ENCODE results near the gene TTC7B.

TTC7B gene

DNA sequence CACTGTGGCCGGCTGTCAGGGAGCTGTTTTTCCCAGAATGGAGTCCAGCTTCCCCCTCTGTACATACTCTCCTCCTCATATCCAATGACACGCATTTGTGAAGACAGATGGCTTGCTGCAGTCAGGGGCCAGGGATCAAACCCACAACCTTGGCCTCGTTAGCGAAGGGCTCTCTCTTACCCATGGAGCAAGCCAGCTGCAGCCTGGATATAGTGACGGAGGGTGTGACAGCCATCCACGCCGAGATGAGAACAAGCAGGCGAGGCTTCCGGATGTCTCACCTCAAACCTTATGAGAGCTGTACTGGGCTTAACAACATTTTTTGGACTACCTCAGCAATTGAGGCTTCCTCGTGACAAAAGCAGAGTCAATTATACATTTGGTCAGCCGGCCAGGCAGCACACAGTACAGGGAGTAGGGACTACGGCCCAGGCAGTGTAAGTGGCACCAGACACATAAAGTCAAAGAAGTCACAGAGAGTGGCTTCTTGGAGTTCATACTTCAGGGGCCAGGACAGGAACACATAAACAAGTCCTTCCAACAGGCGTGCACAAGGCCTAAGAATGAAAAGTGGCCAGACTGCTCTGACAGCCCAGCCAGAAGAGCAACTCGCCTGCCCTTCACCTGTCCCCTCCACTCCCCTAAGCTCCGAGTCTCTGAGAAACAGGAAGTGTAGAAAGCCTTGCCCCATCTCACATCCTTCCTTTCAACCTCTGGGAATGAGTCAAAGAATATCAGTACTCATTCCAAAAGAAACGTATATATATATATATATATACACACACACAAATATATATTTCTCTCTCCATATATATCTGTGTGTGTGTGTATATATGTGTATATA is 115.1 kb downstream of the TTC7B start:
- Mint-ChIP-seq H3K27me3 (no peaks in the 10 kb centered on the region), H3K9me3 (no peaks in the 10 kb centered on the region), H3K4me3 (no peak overlapping the region), H3K36me3 (no peaks in the 10 kb centered on the region), H3K27ac (no peak overlapping the region), H3K4me1 (peaks cover 7% of the 10 kb centered on the region)

- Mint-ChIP-seq H3K27ac (no peak overlapping the region), H3K36me3 (no peaks in the 10 kb centered on the region), H3K4me1 (peaks cover 7% of the 10 kb centered on the region), H3K4me3 (no peak overlapping the region), H3K27me3 (no peaks in the 10 kb centered on the region), H3K9me3 (no peaks in the 10 kb centered on the region)
Observed at GRCh38 chr14:90699016-90699415, 117.2 kb downstream of the TTC7B start.

DNA sequence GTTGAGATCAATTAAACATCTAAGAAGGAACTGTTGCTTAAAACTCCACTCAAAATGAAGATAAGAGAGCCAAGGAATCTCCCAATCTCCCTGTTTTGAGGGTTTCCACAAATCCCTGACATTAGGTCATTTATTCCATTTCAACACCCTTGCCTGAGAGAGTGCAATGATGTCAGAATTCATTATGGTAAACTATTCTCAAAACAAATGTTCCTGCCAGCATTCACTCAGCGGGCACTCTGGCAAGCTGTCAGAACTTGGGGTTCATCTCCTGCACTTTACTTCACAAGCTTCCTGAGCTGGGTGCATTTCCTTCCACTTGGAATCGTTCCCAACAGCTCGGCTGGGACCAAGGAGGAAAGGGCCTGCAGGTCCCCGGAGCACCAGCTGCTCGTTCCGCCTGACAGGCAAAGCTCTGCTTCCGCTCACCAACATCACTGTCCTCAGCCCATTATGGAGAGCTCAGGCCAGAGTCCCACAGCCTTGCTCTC is 117.8 kb downstream of the TTC7B start:
- H3K9me3 Mint-ChIP-seq, result no peaks in the 10 kb centered on the region
- no peaks in the 10 kb centered on the region for H3K27me3 Mint-ChIP-seq
- H3K4me3 Mint-ChIP-seq, result no peak overlapping the region
- H3K4me1 Mint-ChIP-seq, result peaks cover 7% of the 10 kb centered on the region
- H3K36me3 Mint-ChIP-seq, result no peaks in the 10 kb centered on the region
- H3K27ac Mint-ChIP-seq, result no peak overlapping the region

- no peak overlapping the region for H3K4me3 Mint-ChIP-seq
- H3K27ac Mint-ChIP-seq, result no peak overlapping the region
- H3K36me3 Mint-ChIP-seq, result no peaks in the 10 kb centered on the region
- H3K4me1 Mint-ChIP-seq, result peaks cover 7% of the 10 kb centered on the region
- H3K9me3 Mint-ChIP-seq, result no peaks in the 10 kb centered on the region
- no peaks in the 10 kb centered on the region for H3K27me3 Mint-ChIP-seq
Observed at GRCh38 chr14:90697577-90698206, 118.5 kb downstream of the TTC7B start.

GRCh38 chr14:90697132-90697531 is 119.1 kb downstream of the TTC7B start:
- H3K27me3 Mint-ChIP-seq, result no peaks in the 10 kb centered on the region
- H3K4me3 Mint-ChIP-seq, result no peak overlapping the region
- H3K27ac Mint-ChIP-seq, result no peak overlapping the region
- no peaks in the 10 kb centered on the region for H3K36me3 Mint-ChIP-seq
- no peaks in the 10 kb centered on the region for H3K9me3 Mint-ChIP-seq
- peaks cover 7% of the 10 kb centered on the region for H3K4me1 Mint-ChIP-seq

GRCh38 chr14:90696720-90697119 is 119.5 kb downstream of the TTC7B start:
- no peak overlapping the region for H3K4me3 Mint-ChIP-seq
- H3K9me3 Mint-ChIP-seq, result no peaks in the 10 kb centered on the region
- H3K27ac Mint-ChIP-seq, result no peak overlapping the region
- H3K4me1 Mint-ChIP-seq, result peaks cover 7% of the 10 kb centered on the region
- H3K27me3 Mint-ChIP-seq, result no peaks in the 10 kb centered on the region
- H3K36me3 Mint-ChIP-seq, result no peaks in the 10 kb centered on the region

DNA sequence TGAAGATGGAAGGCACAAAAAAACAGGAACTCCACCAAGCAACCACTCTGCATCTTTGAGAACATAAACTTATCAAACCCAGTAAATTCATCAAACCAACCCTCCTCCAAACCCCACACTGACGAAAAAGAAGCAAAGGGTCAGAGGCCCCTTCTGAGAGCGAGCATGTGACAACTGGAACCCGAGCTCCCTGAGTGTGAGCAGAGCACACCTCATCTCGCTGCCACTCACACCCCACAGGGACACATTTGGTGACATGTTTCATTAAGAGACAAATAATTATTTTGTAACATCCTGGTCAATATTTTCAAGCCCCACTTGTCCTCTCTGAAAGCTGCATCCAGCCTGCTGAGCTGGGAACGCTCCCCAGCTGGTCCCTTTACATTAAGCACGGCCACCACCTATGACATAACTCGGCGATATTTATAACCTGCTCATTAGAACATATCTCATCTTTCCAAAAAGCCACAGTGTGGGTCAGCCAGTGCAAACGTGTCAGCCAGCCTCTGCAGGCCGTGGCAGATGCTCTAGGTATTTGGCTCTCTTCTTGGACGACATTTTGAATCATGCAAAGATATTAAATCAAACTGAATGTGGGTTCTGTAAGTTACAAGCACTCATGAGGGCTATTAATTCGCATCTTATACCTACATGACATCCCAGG is 120.1 kb downstream of the TTC7B start:
- Mint-ChIP-seq H3K4me3 (no peak overlapping the region), H3K36me3 (no peaks in the 10 kb centered on the region), H3K4me1 (peaks cover 7% of the 10 kb centered on the region), H3K27ac (no peak overlapping the region), H3K27me3 (no peaks in the 10 kb centered on the region), H3K9me3 (no peaks in the 10 kb centered on the region)

DNA sequence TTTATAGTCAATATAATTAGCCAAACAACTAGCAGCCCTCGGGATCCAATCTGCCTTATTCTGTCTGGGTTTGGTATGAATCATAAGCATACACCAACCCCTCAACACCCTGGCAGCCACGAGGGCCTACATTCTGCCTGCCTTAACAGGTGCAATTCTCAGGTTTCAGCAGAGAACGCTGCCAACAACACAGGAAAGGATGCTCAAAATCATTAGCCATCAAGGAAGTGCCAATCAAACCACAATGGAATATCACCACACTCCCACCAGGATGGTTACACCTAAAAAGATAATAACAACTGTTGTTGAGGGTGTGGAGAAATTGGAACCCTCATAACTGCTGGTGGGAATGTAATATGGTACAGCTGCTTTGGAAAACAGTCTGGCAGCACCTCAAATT is 122.8 kb downstream of the TTC7B start:
- H3K27ac Mint-ChIP-seq, result no peak overlapping the region
- H3K9me3 Mint-ChIP-seq, result no peaks in the 10 kb centered on the region
- H3K4me3 Mint-ChIP-seq, result no peak overlapping the region
- H3K27me3 Mint-ChIP-seq, result no peaks in the 10 kb centered on the region
- H3K4me1 Mint-ChIP-seq, result peaks cover 7% of the 10 kb centered on the region
- no peaks in the 10 kb centered on the region for H3K36me3 Mint-ChIP-seq

- no peaks in the 10 kb centered on the region for H3K27me3 Mint-ChIP-seq
- no peak overlapping the region for H3K4me3 Mint-ChIP-seq
- no peaks in the 10 kb centered on the region for H3K36me3 Mint-ChIP-seq
- peaks cover 3% of the 10 kb centered on the region for H3K4me1 Mint-ChIP-seq
- H3K27ac Mint-ChIP-seq, result no peak overlapping the region
- no peaks in the 10 kb centered on the region for H3K9me3 Mint-ChIP-seq
Observed at GRCh38 chr14:90692826-90693225, 123.4 kb downstream of the TTC7B start.

DNA sequence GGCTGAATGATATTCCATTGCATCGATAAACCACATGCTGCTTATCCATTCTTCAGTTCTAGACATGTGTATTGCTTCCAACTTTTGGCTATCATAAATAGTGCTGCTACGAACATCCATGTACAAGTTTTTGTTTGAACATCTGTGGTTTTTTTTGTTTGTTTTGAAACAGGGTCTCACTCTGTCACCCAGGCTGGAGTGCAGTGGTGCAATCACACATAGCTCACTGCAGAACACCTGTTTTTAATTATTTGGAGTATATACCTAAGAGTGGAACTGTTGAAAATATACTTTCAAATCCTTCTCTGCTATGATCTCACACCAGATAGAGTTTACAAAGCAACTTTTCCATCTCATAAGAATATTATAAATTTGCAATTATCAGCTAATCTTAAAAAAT is 124.2 kb downstream of the TTC7B start:
- Mint-ChIP-seq H3K27me3 (no peaks in the 10 kb centered on the region), H3K9me3 (no peaks in the 10 kb centered on the region), H3K4me3 (no peak overlapping the region), H3K27ac (no peak overlapping the region), H3K36me3 (no peaks in the 10 kb centered on the region), H3K4me1 (no peaks in the 10 kb centered on the region)

- no peaks in the 10 kb centered on the region for H3K9me3 Mint-ChIP-seq
Observed at GRCh38 chr14:90691627-90692026, 124.6 kb downstream of the TTC7B start.

GRCh38 chr14:90687680-90688079 is 128.6 kb downstream of the TTC7B start:
- no peaks in the 10 kb centered on the region for H3K4me1 Mint-ChIP-seq
- peaks cover 3% of the 10 kb centered on the region for H3K27me3 Mint-ChIP-seq
- H3K27ac Mint-ChIP-seq, result no peak overlapping the region
- H3K9me3 Mint-ChIP-seq, result no peaks in the 10 kb centered on the region
- H3K36me3 Mint-ChIP-seq, result no peaks in the 10 kb centered on the region
- H3K4me3 Mint-ChIP-seq, result no peak overlapping the region

More at GRCh38 chr14:90691627-90692026, 124.6 kb downstream of the TTC7B start:
- no peaks in the 10 kb centered on the region for H3K27me3 Mint-ChIP-seq
- H3K27ac Mint-ChIP-seq, result no peak overlapping the region
- H3K4me3 Mint-ChIP-seq, result no peak overlapping the region
- H3K36me3 Mint-ChIP-seq, result no peaks in the 10 kb centered on the region
- no peaks in the 10 kb centered on the region for H3K4me1 Mint-ChIP-seq

- H3K27me3 Mint-ChIP-seq, result peaks cover 3% of the 10 kb centered on the region
- H3K4me1 Mint-ChIP-seq, result peaks cover 20% of the 10 kb centered on the region
- no peak overlapping the region for H3K27ac Mint-ChIP-seq
- H3K4me3 Mint-ChIP-seq, result no peak overlapping the region
- H3K9me3 Mint-ChIP-seq, result no peaks in the 10 kb centered on the region
- no peaks in the 10 kb centered on the region for H3K36me3 Mint-ChIP-seq
Observed at GRCh38 chr14:90682615-90683014, 133.6 kb downstream of the TTC7B start.

DNA sequence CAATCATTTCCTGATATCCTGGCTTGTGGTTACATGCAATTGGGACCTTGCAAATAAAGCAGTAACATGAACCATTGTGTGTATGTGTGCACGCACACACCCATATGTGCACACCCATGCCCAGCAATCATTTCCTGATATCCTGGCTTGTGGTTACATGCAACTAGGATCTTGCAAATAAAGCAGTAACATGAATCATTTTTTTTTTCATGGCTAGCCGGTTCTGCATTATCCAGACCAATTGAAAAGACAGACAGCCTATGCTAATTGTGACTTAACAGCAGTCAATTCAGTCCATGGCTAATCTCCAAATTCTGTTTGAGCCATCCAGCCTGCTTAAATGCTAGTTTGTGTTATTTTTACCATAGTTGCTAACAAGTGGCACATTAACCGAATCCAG is 134.3 kb downstream of the TTC7B start:
- H3K27me3 Mint-ChIP-seq, result peaks cover 3% of the 10 kb centered on the region
- no peak overlapping the region for H3K4me3 Mint-ChIP-seq
- H3K27ac Mint-ChIP-seq, result no peak overlapping the region
- no peaks in the 10 kb centered on the region for H3K9me3 Mint-ChIP-seq
- H3K36me3 Mint-ChIP-seq, result no peaks in the 10 kb centered on the region
- peaks cover 27% of the 10 kb centered on the region for H3K4me1 Mint-ChIP-seq

- Mint-ChIP-seq H3K4me1 (peaks cover 39% of the 10 kb centered on the region), H3K27me3 (no peaks in the 10 kb centered on the region), H3K27ac (peak overlapping the region; percentile 53), H3K4me3 (no peak overlapping the region), H3K9me3 (no peaks in the 10 kb centered on the region), H3K36me3 (no peaks in the 10 kb centered on the region)
Observed at GRCh38 chr14:90678846-90679362, 137.3 kb downstream of the TTC7B start.

DNA sequence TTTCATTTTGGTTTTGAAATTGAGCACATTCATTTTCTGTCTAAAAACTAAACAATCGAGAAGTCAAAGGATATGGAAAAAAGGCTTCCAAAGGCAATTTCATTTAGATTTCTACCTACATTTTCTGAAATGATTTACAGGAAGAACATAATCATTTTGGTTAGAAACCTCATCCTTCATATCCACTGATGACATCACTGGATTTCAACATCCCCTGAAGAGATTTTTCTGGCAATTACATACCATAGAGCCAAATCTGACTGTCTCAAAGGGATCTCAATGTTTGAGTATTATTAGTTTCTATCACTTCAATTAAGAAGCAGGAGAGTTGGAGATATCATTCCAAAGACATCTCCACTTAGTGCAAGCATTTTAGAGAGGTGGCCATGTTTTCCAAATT is 137.8 kb downstream of the TTC7B start:
- Mint-ChIP-seq H3K4me3 (no peak overlapping the region), H3K27ac (peak overlapping the region; percentile 98), H3K27me3 (no peaks in the 10 kb centered on the region), H3K4me1 (peaks cover 39% of the 10 kb centered on the region), H3K36me3 (peaks cover 1% of the 10 kb centered on the region), H3K9me3 (no peaks in the 10 kb centered on the region)
